ENCODE measurements around the gene IGSF22.

The IGSF22 gene

DNA sequence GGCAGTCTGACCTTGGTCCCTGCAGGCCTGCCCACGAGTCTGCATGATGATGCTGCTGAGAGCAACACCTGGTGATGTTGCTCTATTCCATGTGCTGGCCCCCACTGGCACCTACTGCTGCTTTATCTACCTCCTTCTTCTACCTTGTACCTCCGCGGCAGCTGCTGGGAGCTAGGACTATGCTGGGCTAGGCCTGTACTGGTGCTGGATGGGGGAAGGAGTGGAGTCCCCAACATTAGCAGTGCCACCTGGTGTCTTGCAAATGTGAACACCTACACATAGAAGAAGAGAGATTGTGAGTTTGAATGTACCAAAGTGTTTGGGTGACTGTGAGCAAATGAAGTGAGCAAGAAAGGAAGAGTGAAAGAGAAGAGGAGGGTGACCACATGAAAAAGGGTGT, 35.2 kb upstream of the IGSF22 start:
- H3K4me3 ChIP-seq (ENCODE audit: low read depth, low read length) = no peak overlapping the region
- TF ChIP-seq, protein P1, sequence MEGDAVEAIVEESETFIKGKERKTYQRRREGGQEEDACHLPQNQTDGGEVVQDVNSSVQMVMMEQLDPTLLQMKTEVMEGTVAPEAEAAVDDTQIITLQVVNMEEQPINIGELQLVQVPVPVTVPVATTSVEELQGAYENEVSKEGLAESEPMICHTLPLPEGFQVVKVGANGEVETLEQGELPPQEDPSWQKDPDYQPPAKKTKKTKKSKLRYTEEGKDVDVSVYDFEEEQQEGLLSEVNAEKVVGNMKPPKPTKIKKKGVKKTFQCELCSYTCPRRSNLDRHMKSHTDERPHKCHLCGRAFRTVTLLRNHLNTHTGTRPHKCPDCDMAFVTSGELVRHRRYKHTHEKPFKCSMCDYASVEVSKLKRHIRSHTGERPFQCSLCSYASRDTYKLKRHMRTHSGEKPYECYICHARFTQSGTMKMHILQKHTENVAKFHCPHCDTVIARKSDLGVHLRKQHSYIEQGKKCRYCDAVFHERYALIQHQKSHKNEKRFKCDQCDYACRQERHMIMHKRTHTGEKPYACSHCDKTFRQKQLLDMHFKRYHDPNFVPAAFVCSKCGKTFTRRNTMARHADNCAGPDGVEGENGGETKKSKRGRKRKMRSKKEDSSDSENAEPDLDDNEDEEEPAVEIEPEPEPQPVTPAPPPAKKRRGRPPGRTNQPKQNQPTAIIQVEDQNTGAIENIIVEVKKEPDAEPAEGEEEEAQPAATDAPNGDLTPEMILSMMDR (conservative IDR thresholded peaks at IDR 0.05; ENCODE audit: low read depth, low read length) = no peak
- no peak for DNase-seq (ENCODE audit: low read depth)

DNA sequence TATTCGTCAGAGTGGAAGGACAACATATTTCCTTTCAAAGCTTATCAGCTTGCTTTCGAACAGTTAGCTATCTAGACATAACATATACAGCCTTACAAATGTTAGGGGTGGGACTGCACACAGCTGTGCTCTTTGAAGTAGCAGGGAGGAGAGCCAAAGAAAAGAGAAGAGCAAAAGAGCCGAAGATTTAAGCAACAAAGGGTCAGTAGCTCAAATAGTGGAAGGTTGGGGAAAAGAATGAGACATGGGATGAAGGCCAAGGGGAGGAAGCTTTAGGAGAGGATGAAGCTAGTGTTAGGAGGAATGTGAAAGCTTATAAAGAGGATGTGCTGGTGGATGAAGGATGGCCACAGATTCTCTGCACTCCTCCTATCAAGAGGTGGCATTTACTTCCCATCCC, 31.8 kb upstream of the IGSF22 start:
- TF ChIP-seq, protein P1 (conservative IDR thresholded peaks at IDR 0.05; ENCODE audit: low read depth, low read length) = no peak
- no peak overlapping the region for H3K4me3 ChIP-seq (ENCODE audit: low read depth, low read length)
- DNase-seq (ENCODE audit: low read depth) = peak; percentile 74

DNA sequence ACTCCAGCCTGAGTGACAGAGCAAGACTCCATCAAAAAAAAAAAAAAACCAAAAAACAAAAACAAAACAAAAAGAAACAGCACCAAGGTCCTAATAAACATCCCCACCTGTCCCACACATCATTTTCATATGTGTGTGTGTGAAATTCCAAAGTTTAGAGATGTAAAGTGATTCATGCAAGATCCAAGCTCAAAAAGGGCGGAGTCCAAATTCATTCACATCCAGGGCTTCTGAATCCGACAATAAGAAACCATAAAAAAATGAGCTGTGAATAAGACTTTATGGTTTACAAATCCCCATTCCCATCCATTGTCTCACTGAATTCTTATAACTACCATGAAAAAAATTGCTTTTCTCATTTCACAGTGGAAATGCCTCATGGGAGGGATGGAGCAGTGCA, 30.9 kb upstream of the IGSF22 start:
- TF ChIP-seq, protein P1 (conservative IDR thresholded peaks at IDR 0.05; ENCODE audit: low read depth, low read length) = no peak
- no peak for DNase-seq (ENCODE audit: low read depth)
- no peak overlapping the region for H3K4me3 ChIP-seq (ENCODE audit: low read depth, low read length)

DNA sequence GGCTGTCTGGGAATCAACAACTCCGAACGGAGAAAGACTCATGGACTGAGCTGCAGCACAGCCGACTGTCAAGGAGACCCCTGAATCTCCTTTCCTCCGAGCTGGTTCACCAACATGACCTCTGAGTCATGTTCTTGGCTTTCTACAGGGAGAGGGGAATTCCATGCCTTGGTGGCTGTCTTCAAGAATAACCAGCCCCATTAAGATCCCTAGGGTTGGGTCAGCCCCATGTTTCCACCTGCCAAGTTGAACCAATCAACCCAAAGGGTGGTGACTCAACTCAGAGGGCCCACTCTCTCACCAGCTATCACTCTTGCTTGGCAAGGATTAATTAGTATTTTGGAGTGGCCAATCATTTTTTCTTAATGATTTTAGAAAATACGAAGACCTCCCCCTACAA, 28.3 kb upstream of the IGSF22 start:
- TF ChIP-seq, protein P1 (conservative IDR thresholded peaks at IDR 0.05; ENCODE audit: low read depth, low read length) = no peak
- H3K4me3 ChIP-seq (ENCODE audit: low read depth, low read length) = no peak overlapping the region
- peak; percentile 34 for DNase-seq (ENCODE audit: low read depth)

DNA sequence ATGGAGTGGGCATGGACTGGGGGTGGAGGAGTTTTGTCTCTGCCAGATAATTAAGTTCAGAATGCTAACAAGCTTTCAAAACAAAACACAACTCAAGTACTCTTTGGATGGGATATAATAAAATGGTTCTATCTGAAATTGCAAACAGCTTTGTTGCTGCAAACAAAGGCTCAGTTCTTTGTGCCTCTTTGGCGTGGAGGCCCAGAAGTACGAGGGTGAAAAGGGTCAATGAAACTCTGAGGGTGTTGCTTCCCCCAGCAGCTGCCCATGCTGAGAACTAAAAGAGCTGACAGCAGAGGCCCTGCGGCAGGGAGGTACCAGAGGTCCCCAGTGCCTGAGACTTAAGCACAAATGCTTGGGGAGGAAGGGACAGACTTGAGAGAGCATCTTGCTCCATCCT, 26.5 kb upstream of the IGSF22 start:
- no peak for DNase-seq (ENCODE audit: low read depth)
- TF ChIP-seq, protein P1 (conservative IDR thresholded peaks at IDR 0.05; ENCODE audit: low read depth, low read length) = no peak
- no peak overlapping the region for H3K4me3 ChIP-seq (ENCODE audit: low read depth, low read length)

DNA sequence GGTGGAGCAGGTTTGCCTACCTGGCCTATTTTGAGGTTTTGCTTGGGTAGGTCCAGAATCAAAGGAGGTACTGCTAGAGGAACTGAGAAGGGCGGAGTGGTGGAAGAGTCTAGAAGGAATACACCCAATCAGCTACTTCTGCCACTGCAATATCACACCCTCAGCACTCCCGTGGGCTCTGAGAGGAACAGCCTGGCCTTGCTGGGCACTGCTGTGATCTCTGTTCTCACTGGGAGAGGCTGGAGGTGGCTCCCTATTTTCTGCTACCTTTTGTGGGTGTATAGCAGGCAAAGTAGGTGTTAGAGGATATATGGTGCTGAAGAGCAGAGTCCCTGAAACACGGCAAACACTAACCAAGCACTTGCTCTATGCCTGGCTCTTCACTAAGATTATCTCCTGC, 25.0 kb upstream of the IGSF22 start:
- TF ChIP-seq, protein P1 (conservative IDR thresholded peaks at IDR 0.05; ENCODE audit: low read depth, low read length) = no peak
- no peak for DNase-seq (ENCODE audit: low read depth)
- H3K4me3 ChIP-seq (ENCODE audit: low read depth, low read length) = no peak overlapping the region

DNA sequence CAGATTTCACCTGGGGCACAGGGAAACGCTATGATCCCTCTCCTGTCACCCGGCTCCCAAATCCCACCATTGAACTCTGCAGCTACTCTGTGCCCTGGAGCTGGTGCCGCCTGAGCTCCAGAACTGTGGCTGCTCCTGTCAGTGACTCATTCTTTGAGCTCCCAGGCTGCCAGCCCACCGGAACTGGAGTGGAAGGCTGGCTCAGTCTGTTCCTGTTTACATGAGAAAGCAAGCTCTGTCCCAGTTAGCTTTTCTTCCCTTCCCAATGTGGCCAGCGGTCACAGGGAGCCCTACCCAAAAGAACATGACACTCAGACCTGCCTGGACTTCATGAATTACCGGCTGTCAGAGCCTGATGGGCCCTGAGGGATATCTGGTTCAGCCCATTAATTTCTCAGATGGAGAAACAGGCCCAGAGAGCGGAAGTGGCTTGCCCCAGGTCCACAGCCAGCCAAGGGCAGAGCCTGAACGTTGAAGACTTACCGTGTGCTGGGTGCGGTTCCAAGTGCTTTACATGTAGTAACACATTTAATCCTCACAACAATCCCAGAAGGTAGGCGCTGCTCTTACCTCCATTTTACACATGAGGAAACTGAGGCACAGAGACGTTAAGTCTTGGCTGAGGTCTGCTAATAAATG, 23.8 kb upstream of the IGSF22 start:
- peak; percentile 66 for DNase-seq (ENCODE audit: low read depth)
- TF ChIP-seq, protein P1 (conservative IDR thresholded peaks at IDR 0.05; ENCODE audit: low read depth, low read length) = no peak
- H3K4me3 ChIP-seq (ENCODE audit: low read depth, low read length) = no peak overlapping the region

Data from choroid plexus epithelial cell (primary cell).